B cell (primary cell): Measurements from ENCODE around the gene WWP2. TPM values are rescaled to one million over a fixed set of nuclear protein-coding genes. Genes with fewer than 3 reads are reported as not detected.

ENCODE experiments used
- ATAC-seq: fragments of 200-7000 bp; cut with Tn5 transposase; one replicate; pipeline ENCODE4 v1.10.0; 2021; ENCODE audit warnings: low read depth, mild to moderate bottlenecking, moderate number of reproducible peaks, moderate library complexity
- CTCF ChIA-PET: fragments of 350-600 bp; sonication (Branson Sonifier 250); formaldehyde crosslinking; loops from one replicate; lab custom pipeline; 2021; ENCODE audit warnings: antibody characterized with exemption, inconsistent platforms; lab: Charles Lee
- POLR2A ChIA-PET: fragments of 350-600 bp; sonication (Branson Sonifier 250); formaldehyde crosslinking; loops from one replicate; lab custom pipeline; 2021; ENCODE audit warnings: antibody characterized with exemption; lab: Charles Lee
- DNase-seq: peaks from one replicate; pipeline ENCODE4 v3.0.0; 2013
- H2AFZ ChIP-seq: 2 replicates; pipeline ENCODE4 v1.6.1; 2012; ENCODE audit warnings: mild to moderate bottlenecking, low read depth, low read length; ENCODE audit not compliant: insufficient read depth, poor library complexity, severe bottlenecking
- H3K27ac ChIP-seq, 2 donors: 1 replicate in 1 of 2; 2 replicates in 1 of 2; pipeline ENCODE4 v1.5.1; 2012 to 2013; ENCODE audit warnings: low read length in 2 of 2, mild to moderate bottlenecking in 2 of 2, moderate library complexity in 1 of 2
- H3K27me3 ChIP-seq, 4 experiments: fragments of 200-600 bp in 1 of 4; sonication (generic) in 1 of 4; replicated peaks in 1 of 4; 1 replicate in 2 of 4; 2 replicates in 2 of 4; pipeline versions ENCODE4 v1.6.1 to v1.7.0; 2013 to 2016; ENCODE audit warnings: low read length in 3 of 4, mild to moderate bottlenecking in 2 of 4, mixed read lengths in 1 of 4, moderate library complexity in 1 of 4; ENCODE audit not compliant: insufficient read depth in 4 of 4, control insufficient read depth in 3 of 4; ENCODE audit errors: control extremely low read depth in 1 of 4
- H3K36me3 ChIP-seq, 2 experiments: replicated peaks in 1 of 2; 1 replicate in 1 of 2; 2 replicates in 1 of 2; pipeline versions ENCODE4 v1.6.1 to v1.7.1; 2013; ENCODE audit warnings: low read length in 1 of 2; ENCODE audit not compliant: insufficient read depth in 2 of 2, control insufficient read depth in 1 of 2; ENCODE audit errors: control extremely low read depth in 1 of 2, extremely low read depth in 1 of 2
- H3K4me1 ChIP-seq, 2 donors: fragments of 200-600 bp in 1 of 2; sonication (generic) in 1 of 2; 1 replicate in 1 of 2; 2 replicates in 1 of 2; pipeline versions ENCODE4 v1.5.1 to v1.6.1; 2013 to 2017; ENCODE audit warnings: low read length in 2 of 2; ENCODE audit not compliant: control insufficient read depth in 2 of 2, insufficient read depth in 2 of 2
- H3K4me2 ChIP-seq: replicated peaks from 2 replicates; pipeline ENCODE3; 2012; ENCODE audit warnings: mild to moderate bottlenecking, low read depth, low read length; ENCODE audit not compliant: poor library complexity, severe bottlenecking
- H3K4me3 ChIP-seq, 5 experiments: fragments of 200-600 bp in 1 of 5; sonication (generic) in 1 of 5; 1 replicate in 3 of 5; 2 replicates in 2 of 5; pipeline versions ENCODE4 v1.5.1 to v1.7.0; 2011 to 2016; ENCODE audit warnings: low read length in 4 of 5, mild to moderate bottlenecking in 4 of 5, low read depth in 2 of 5, control low read depth in 1 of 5, moderate library complexity in 1 of 5; ENCODE audit not compliant: insufficient read depth in 1 of 5; ENCODE audit errors: control extremely low read depth in 1 of 5, extremely low read depth in 1 of 5
- H3K79me2 ChIP-seq: fragments of 200-600 bp; sonication (generic); one replicate; pipeline ENCODE4 v1.6.0; 2016; ENCODE audit warnings: low read length; ENCODE audit not compliant: control insufficient read depth, insufficient read depth
- H3K9ac ChIP-seq: fragments of 200-600 bp; sonication (generic); 2 replicates; pipeline ENCODE4 v1.6.1; 2017; ENCODE audit warnings: mild to moderate bottlenecking, low read length, moderate library complexity
- H3K9me3 ChIP-seq, 3 donors: one replicate each; pipeline versions ENCODE4 v1.6.1 to v1.7.1; 2013; ENCODE audit warnings: low read length in 2 of 3; ENCODE audit not compliant: control insufficient read depth in 2 of 3, insufficient read depth in 1 of 3; ENCODE audit errors: control extremely low read depth in 1 of 3
- H4K20me1 ChIP-seq: 2 replicates; pipeline ENCODE4 v1.6.0; 2012; ENCODE audit warnings: mild to moderate bottlenecking, low read length; ENCODE audit not compliant: insufficient read depth, control insufficient read depth, poor library complexity, severe bottlenecking
- H3K27ac Mint-ChIP-seq: one replicate; pipeline ENCODE4 v1.8.0; 2021; ENCODE audit warnings: mixed read lengths
- H3K27me3 Mint-ChIP-seq: one replicate; pipeline ENCODE4 v1.8.0; 2021; ENCODE audit warnings: mixed read lengths
- H3K4me1 Mint-ChIP-seq: one replicate; pipeline ENCODE4 v1.8.0; 2021; ENCODE audit warnings: mixed read lengths
- H3K4me3 Mint-ChIP-seq: one replicate; pipeline ENCODE4 v1.8.0; 2021; ENCODE audit warnings: mixed read lengths
- H3K9me3 Mint-ChIP-seq: one replicate; pipeline ENCODE4 v1.8.0; 2022; ENCODE audit warnings: mixed read lengths; ENCODE audit not compliant: insufficient read depth
- CTCF ChIP-seq: fragments of 200-600 bp; IDR thresholded peaks from one replicate; pipeline ENCODE4 v1.8.0; 2022; ENCODE audit warnings: antibody characterized with exemption, mild to moderate bottlenecking
- EZH2 ChIP-seq: IDR thresholded peaks from 2 replicates; pipeline ENCODE4 v1.6.1; 2012; ENCODE audit warnings: borderline replicate concordance, low read depth, mild to moderate bottlenecking, moderate library complexity, low read length; ENCODE audit not compliant: insufficient read depth, poor library complexity, severe bottlenecking
- WGBS: methylation state at CpG from one replicate; pipeline ENCODE4 v1.1.5; 2013; ENCODE audit warnings: missing lambda C conversion rate; ENCODE audit not compliant: insufficient coverage; 5-methylcytosine and 5-hydroxymethylcytosine counted together
- intact Hi-C: fragments of 100-400 bp; cut with micrococcal nuclease; formaldehyde crosslinking; loops from one replicate; pipeline ENCODE4 v1.10.0; 2022
- polyA plus RNA-seq: library from polyadenylated mRNA; depleted of rRNA; stranded (reverse); fragments of >200 nt; gene quantifications from 2 replicates; pipeline ENCODE4 v1.2.3, GENCODE V29; 2012
- total RNA-seq, 2 donors: library from RNA; stranded (reverse); fragments of 120-200 nt in 1 of 2; gene quantifications; 1 replicate in 1 of 2; 2 replicates in 1 of 2; pipeline versions ENCODE4 v1.2.3 to v1.2.4, GENCODE V29; 2013 to 2022

Gene WWP2
- total and polyA plus RNA-seq, 2 donors (not counting 1 experiment from before 2014, with no cell fraction given) = 33.4 to 105 TPM

- Histone ChIP-seq H3K9me3 (peaks cover 0 to 6% (median 0%) of the 10 kb centered on the region in 3 donors), H3K4me1 (no peaks in the 10 kb centered on the region), H3K4me3 (no peak overlapping the region), H3K27me3 (no peaks in the 10 kb centered on the region), H3K79me2 (no peaks in the 10 kb centered on the region), H3K36me3 (peaks cover 0 to 78% of the 10 kb centered on the region in 2 experiments), H3K4me2 (no peak overlapping the region), H3K27ac (no peak overlapping the region), H4K20me1 (no peaks in the 10 kb centered on the region), H2AFZ (no peak overlapping the region), H3K9ac (no peak overlapping the region)
- Mint-ChIP-seq H3K4me1 (no peaks in the 10 kb centered on the region), H3K27ac (no peak overlapping the region), H3K4me3 (no peak overlapping the region), H3K9me3 (no peaks in the 10 kb centered on the region), H3K27me3 (no peaks in the 10 kb centered on the region)
- DNase-seq (no peak), ATAC-seq (no peak)
- TF ChIP-seq CTCF (no peak), EZH2 (no peak)
- intact Hi-C loops = no loop called here
- ChIA-PET POLR2A (no interaction called here), CTCF (no interaction called here)
- WGBS = 67% methylated on average over 3 of the region's 8 CpGs
Measured at GRCh38 chr16:69874271-69874670, 112.1 kb downstream of the WWP2 start.

GRCh38 chr16:69880640-69881133 lies 118.6 kb downstream of the WWP2 start:
- CTCF ChIA-PET = no interaction called here
- H3K27me3 ChIP-seq = no peaks in the 10 kb centered on the region
- ATAC-seq (no peak), DNase-seq (no peak)
- peaks cover 0 to 6% (median 0%) of the 10 kb centered on the region in 3 donors for H3K9me3 ChIP-seq
- H4K20me1 ChIP-seq = no peaks in the 10 kb centered on the region
- H3K9ac ChIP-seq = no peak overlapping the region
- H2AFZ ChIP-seq = no peak overlapping the region
- no peaks in the 10 kb centered on the region for H3K9me3 Mint-ChIP-seq
- no peak overlapping the region for H3K27ac ChIP-seq
- POLR2A ChIA-PET = no interaction called here
- intact Hi-C loops = no loop called here
- peaks cover 4% of the 10 kb centered on the region for H3K79me2 ChIP-seq
- no peak overlapping the region for H3K4me3 ChIP-seq
- H3K36me3 ChIP-seq = peaks cover 0 to 50% of the 10 kb centered on the region in 2 experiments
- no peaks in the 10 kb centered on the region for H3K4me1 Mint-ChIP-seq
- H3K4me2 ChIP-seq = no peak overlapping the region
- WGBS = 98% methylated on average over 10 of the region's 10 CpGs
- no peak overlapping the region for H3K4me3 Mint-ChIP-seq
- H3K27me3 Mint-ChIP-seq = no peaks in the 10 kb centered on the region
- H3K4me1 ChIP-seq = no peaks in the 10 kb centered on the region
- no peak overlapping the region for H3K27ac Mint-ChIP-seq
- TF ChIP-seq CTCF = no peak
- no peak for TF ChIP-seq EZH2
